GM18867 (cell line): ENCODE results near the gene RPL18.
A peak's percentile ranks its signal among the peaks of the same experiment; 100 is the strongest.

ENCODE experiments used
- ATAC-seq: cut with Tn5 transposase; IDR thresholded peaks from one replicate; pipeline ENCODE4 v1.9.1; 2021; ENCODE audit warnings: mild to moderate bottlenecking, moderate library complexity; ENCODE audit not compliant: unreplicated experiment

RPL18 gene

GRCh38 chr19:48630296-48631063 is 11.5 kb upstream of the RPL18 start:
- no peak for ATAC-seq

GRCh38 chr19:48629599-48630295 is 10.8 kb upstream of the RPL18 start:
- ATAC-seq: no peak

GRCh38 chr19:48629297-48629598 is 10.3 kb upstream of the RPL18 start:
- no peak for ATAC-seq

GRCh38 chr19:48628486-48629296 is 9.7 kb upstream of the RPL18 start:
- ATAC-seq: no peak

GRCh38 chr19:48627865-48628314 is 8.9 kb upstream of the RPL18 start:
- ATAC-seq: no peak

GRCh38 chr19:48627201-48627864 is 8.4 kb upstream of the RPL18 start:
- ATAC-seq: no peak

GRCh38 chr19:48625891-48626327 is 6.9 kb upstream of the RPL18 start:
- ATAC-seq: no peak

GRCh38 chr19:48624791-48625723 is 6.1 kb upstream of the RPL18 start:
- ATAC-seq: no peak

GRCh38 chr19:48624067-48624594 is 5.2 kb upstream of the RPL18 start:
- peak; percentile 64 for ATAC-seq

GRCh38 chr19:48623556-48624066 is 4.6 kb upstream of the RPL18 start:
- ATAC-seq: no peak

- ATAC-seq: no peak
Measured at GRCh38 chr19:48619692-48620585, 961 bp upstream of the RPL18 start.

GRCh38 chr19:48618278-48618915 is 581 bp downstream of the RPL18 start:
- ATAC-seq: no peak

- ATAC-seq: no peak
Measured at GRCh38 chr19:48617146-48617937, 1.6 kb downstream of the RPL18 start.

GRCh38 chr19:48616491-48617056 is 2.4 kb downstream of the RPL18 start:
- no peak for ATAC-seq

- ATAC-seq: no peak
Measured at GRCh38 chr19:48616041-48616436, 2.9 kb downstream of the RPL18 start.

- no peak for ATAC-seq
Measured at GRCh38 chr19:48615231-48616040, 3.5 kb downstream of the RPL18 start.
